ENCODE measurements around the gene COL27A1.

COL27A1 gene

DNA sequence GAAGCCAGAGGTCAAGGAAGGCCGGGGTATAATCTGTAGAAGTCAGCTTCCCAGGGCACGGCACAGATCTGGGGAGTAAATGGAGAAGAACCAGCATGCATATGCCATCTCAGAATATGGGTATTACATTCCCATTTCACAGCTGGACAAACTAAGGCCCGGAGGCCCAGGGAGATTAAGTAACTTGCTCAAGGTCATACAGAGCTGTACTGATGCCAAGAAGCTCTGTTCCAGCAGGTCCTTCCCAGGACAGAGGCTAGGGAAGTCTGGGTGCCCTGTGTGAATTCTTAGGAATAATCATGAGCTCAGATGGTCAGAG is 19.2 kb downstream of the COL27A1 start:
- no peak for TF ChIP-seq TAF1 (IDR thresholded peaks at IDR 0.05; ENCODE audit: borderline replicate concordance, low read depth, low read length)
- no peak for TF ChIP-seq POLR2AphosphoS5 (IDR thresholded peaks at IDR 0.05; ENCODE audit: low read depth, low read length)
- no peak for TF ChIP-seq POLR2A (IDR thresholded peaks at IDR 0.05; ENCODE audit: low read depth, low read length)
- FAIRE-seq (no peak), DNase-seq (ENCODE audit: insufficient read length) (no peak)

GRCh38 chr9:114174876-114175771 is 19.8 kb downstream of the COL27A1 start:
- DNase-seq (ENCODE audit: insufficient read length) (no peak), FAIRE-seq (no peak)
- TF ChIP-seq TAF1 (IDR thresholded peaks at IDR 0.05; ENCODE audit: borderline replicate concordance, low read depth, low read length) (no peak), POLR2AphosphoS5 (IDR thresholded peaks at IDR 0.05; ENCODE audit: low read depth, low read length) (no peak), POLR2A (IDR thresholded peaks at IDR 0.05; ENCODE audit: low read depth, low read length) (no peak)

DNA sequence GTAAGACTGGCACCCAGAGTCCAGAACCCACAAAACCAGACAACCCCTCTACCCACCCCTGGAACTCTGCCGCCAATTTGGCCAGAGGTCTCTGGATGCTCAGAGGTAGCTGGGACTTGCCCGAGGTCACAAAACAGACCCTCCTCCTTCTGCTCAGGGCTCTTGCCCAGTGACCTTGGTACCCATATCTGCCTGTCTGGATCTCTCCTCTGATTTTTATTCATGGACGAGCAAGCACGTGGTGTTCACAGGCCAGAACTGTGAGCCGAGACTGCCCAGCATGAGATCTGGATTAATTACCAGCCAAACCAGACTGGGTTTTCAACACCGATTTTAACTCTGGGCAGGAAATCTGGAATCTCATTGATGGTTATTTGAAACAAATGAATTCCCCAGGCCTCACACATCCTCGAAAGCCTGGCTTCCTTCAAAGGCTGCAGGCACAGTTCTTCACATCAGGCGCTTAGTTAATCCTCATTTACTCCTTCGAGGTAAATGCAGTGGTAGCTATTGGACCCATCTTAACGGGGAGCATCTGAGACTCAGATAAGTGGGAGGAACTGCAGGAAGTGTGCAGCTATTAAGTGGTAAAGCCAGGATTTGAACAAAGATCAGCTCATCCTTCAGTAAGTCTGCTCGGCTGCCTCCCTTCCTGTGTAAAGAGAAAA is 21.4 kb downstream of the COL27A1 start:
- DNase-seq (ENCODE audit: insufficient read length) (no peak), FAIRE-seq (no peak)
- TF ChIP-seq POLR2A (IDR thresholded peaks at IDR 0.05; ENCODE audit: low read depth, low read length) (no peak), TAF1 (IDR thresholded peaks at IDR 0.05; ENCODE audit: borderline replicate concordance, low read depth, low read length) (no peak), POLR2AphosphoS5 (IDR thresholded peaks at IDR 0.05; ENCODE audit: low read depth, low read length) (no peak)

DNA sequence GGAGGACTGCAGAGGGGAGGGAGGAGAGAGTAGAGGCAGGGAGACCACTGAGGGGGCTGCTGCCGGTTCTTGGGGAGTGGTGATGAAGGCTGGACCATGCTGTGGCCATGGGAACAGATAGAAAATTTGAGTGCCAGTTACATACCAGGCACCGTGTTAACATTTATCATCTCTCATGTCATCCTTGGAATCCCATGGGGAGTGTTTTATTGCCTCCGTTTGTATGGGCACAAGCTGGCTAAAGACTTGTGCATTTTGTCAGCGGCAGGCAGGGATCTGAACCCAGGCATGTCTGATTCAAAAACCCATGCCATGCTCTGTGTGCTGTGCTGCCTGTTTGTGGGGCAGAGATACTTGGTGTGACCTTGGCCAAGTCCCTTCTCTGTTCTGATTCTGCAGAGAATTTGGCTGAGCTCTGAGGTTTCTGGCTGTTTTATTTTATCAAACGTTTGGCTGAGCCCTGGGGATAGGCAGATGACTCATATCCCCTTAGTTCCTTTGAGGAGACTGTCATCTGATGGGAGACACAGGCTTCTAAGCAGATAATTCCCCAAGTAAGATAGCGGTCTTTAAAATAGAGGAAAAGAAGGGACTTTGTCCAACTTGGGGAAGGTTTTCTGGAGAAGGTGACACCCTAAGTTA is 22.2 kb downstream of the COL27A1 start:
- no peak for FAIRE-seq
- DNase-seq (ENCODE audit: insufficient read length) = no peak
- no peak for TF ChIP-seq POLR2AphosphoS5 (IDR thresholded peaks at IDR 0.05; ENCODE audit: low read depth, low read length)
- no peak for TF ChIP-seq POLR2A (IDR thresholded peaks at IDR 0.05; ENCODE audit: low read depth, low read length)
- TF ChIP-seq TAF1 (IDR thresholded peaks at IDR 0.05; ENCODE audit: borderline replicate concordance, low read depth, low read length) = no peak

DNA sequence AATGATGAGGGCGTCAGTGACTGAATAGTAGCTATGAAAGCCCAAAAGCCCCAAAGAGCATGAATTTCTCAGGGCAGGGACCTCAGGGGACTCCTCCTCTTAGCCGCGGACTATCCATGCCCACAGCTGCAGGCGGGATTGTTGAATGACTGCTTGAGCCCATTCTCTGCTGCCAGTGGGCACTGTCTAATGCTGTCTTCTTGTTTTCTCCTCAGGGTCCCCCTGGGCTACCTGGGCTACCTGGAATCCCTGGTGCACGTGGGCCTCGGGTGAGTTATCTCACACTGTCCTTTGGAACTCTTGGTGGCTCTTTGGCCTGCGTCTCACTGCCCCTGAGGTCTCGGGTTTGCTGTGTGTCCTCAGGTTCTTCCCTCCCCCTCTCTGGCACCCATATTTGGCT is 22.7 kb downstream of the COL27A1 start:
- TF ChIP-seq POLR2A (IDR thresholded peaks at IDR 0.05; ENCODE audit: low read depth, low read length) (no peak), POLR2AphosphoS5 (IDR thresholded peaks at IDR 0.05; ENCODE audit: low read depth, low read length) (no peak), TAF1 (IDR thresholded peaks at IDR 0.05; ENCODE audit: borderline replicate concordance, low read depth, low read length) (no peak)
- FAIRE-seq (no peak), DNase-seq (ENCODE audit: insufficient read length) (no peak)

- no peak for TF ChIP-seq POLR2AphosphoS5 (IDR thresholded peaks at IDR 0.05; ENCODE audit: low read depth, low read length)
- TF ChIP-seq POLR2A (IDR thresholded peaks at IDR 0.05; ENCODE audit: low read depth, low read length) = no peak
- no peak for TF ChIP-seq TAF1 (IDR thresholded peaks at IDR 0.05; ENCODE audit: borderline replicate concordance, low read depth, low read length)
- DNase-seq (ENCODE audit: insufficient read length) (no peak), FAIRE-seq (no peak)
Measured at GRCh38 chr9:114178756-114179450, 23.6 kb downstream of the COL27A1 start.

- TF ChIP-seq POLR2A (IDR thresholded peaks at IDR 0.05; ENCODE audit: low read depth, low read length) (no peak), TAF1 (IDR thresholded peaks at IDR 0.05; ENCODE audit: borderline replicate concordance, low read depth, low read length) (no peak), POLR2AphosphoS5 (IDR thresholded peaks at IDR 0.05; ENCODE audit: low read depth, low read length) (no peak)
- DNase-seq (ENCODE audit: insufficient read length) (no peak), FAIRE-seq (no peak)
Measured at GRCh38 chr9:114179516-114179915, 24.2 kb downstream of the COL27A1 start.

DNA sequence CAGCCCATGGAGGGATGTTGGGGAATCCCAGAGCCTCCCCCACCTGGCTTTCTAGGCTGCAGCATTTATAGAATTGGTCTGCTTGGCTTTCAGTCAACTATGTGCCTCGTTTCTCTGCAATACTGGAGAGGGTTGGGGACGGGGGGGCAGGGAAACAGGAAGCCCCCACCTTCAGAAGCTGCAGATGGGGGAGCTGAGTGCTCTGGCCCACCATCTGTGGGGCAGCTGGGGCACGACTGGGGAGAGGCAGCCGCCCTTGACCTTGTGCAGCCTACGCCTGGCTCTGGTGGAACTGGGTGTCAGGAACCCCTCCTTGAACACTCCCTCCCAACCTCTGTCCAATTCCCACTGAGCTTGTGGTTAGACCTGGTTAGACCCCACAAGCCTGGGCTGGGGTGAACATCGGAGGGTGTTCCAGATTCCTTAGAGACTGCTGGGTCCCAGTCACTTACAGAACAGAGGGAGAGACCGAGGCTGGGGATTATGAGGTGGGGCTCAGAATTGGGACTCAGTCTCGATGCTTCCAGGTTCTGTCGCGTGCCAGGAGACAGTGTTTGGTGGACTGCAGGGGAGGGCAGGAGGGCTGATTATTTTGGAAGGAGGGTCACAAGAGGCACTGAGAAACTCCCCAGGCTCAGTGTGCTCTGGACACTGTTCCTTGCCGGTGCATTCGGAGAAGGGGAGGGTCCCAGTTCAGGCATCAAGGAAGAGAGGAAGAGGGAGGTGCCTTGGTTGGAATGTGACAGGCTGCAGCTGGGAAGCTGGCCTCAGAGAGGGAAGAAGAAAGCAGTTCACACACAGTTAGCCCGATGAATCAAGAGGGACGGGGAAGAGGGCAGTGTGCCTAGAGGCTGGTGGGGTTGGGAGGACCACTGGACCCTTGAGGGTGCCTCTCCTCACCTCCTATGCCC is 25.6 kb downstream of the COL27A1 start:
- no peak for TF ChIP-seq POLR2A (IDR thresholded peaks at IDR 0.05; ENCODE audit: low read depth, low read length)
- no peak for TF ChIP-seq TAF1 (IDR thresholded peaks at IDR 0.05; ENCODE audit: borderline replicate concordance, low read depth, low read length)
- no peak for TF ChIP-seq POLR2AphosphoS5 (IDR thresholded peaks at IDR 0.05; ENCODE audit: low read depth, low read length)
- FAIRE-seq (no peak), DNase-seq (ENCODE audit: insufficient read length) (no peak)

- no peak for TF ChIP-seq POLR2A (IDR thresholded peaks at IDR 0.05; ENCODE audit: low read depth, low read length)
- DNase-seq (ENCODE audit: insufficient read length) (no peak), FAIRE-seq (no peak)
Measured at GRCh38 chr9:114181607-114182409, 26.5 kb downstream of the COL27A1 start.

DNA sequence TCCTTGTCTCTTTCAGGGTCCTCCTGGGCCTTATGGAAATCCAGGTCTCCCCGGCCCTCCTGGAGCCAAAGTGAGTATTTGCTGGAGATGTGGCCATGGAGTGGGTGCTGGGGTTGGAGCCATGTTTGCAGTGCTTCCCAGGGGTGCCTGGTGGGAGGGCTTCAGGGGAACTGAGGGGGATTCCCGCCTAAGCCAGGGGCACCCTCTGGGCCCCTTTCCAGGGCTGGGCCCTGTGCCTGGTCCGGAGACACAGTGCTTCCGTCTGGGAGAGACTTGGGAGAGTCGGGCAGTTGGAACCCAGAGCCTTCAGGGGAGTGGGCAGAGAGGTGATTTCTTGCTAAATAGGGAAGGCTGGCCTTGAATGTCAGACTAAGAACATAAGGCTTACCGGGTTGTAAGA is 27.7 kb downstream of the COL27A1 start:
- no peak for DNase-seq (ENCODE audit: insufficient read length)
- TF ChIP-seq TAF1 (IDR thresholded peaks at IDR 0.05; ENCODE audit: borderline replicate concordance, low read depth, low read length) (no peak), POLR2AphosphoS5 (IDR thresholded peaks at IDR 0.05; ENCODE audit: low read depth, low read length) (no peak), POLR2A (IDR thresholded peaks at IDR 0.05; ENCODE audit: low read depth, low read length) (no peak)
- no peak for FAIRE-seq

Data from GM12892 (cell line).